Activated CD4-positive, alpha-beta T cell treated with anti-CD3 and anti-CD28 coated beads, Interleukin-10, Interleukin-2, amounts not matched to agents 100 ng/mL and 50 ng/mL, durations not matched to agents 16 hours and 8 hours (primary cell): Measurements from ENCODE around the gene ZER1.
"Not testable (repeated sequence)": the region's sequence is repeated elsewhere in the genome, so short reads cannot be mapped to it uniquely, and the experiment has no call there.

Experiments
- DNase-seq: peaks from one replicate; pipeline ENCODE4 v3.0.0-alpha.2; 2020

The ZER1 gene

GRCh38 chr9:128786681-128787601, 15.2 kb upstream of the ZER1 start, which contains the start of gene TBC1D13:
TBC1D13 (plus strand) TSS chr9:128787253; CDS start chr9:128787354, 101 bp downstream.
- DNase-seq = peak; percentile 91

GRCh38 chr9:128785427-128785826, 13.7 kb upstream of the ZER1 start:
- no peak for DNase-seq

- DNase-seq = no peak
Observed at GRCh38 chr9:128782669-128783068, 10.9 kb upstream of the ZER1 start.

GRCh38 chr9:128781187-128782070, 9.7 kb upstream of the ZER1 start:
- no peak for DNase-seq

GRCh38 chr9:128780093-128780492, 8.4 kb upstream of the ZER1 start:
- DNase-seq = not testable (repeated sequence)

- no peak for DNase-seq
Observed at GRCh38 chr9:128774804-128775203, 3.1 kb upstream of the ZER1 start.

- no peak for DNase-seq
Observed at GRCh38 chr9:128773049-128773448, 1.3 kb upstream of the ZER1 start.

- no peak for DNase-seq
Observed at GRCh38 chr9:128771094-128771721, 519 bp downstream of the ZER1 start.

GRCh38 chr9:128770286-128771030, 1.3 kb downstream of the ZER1 start:
- no peak for DNase-seq

GRCh38 chr9:128768606-128769005, 3.1 kb downstream of the ZER1 start:
- no peak for DNase-seq

GRCh38 chr9:128765499-128765898, 6.2 kb downstream of the ZER1 start:
- DNase-seq = no peak

- DNase-seq = no peak
Observed at GRCh38 chr9:128764361-128764760, 7.4 kb downstream of the ZER1 start.

GRCh38 chr9:128762671-128763449, 8.9 kb downstream of the ZER1 start:
- DNase-seq = no peak

GRCh38 chr9:128757602-128758001, 14.1 kb downstream of the ZER1 start:
- no peak for DNase-seq

- DNase-seq = no peak
Observed at GRCh38 chr9:128753627-128754026, 18.1 kb downstream of the ZER1 start.

GRCh38 chr9:128750926-128751595, 20.7 kb downstream of the ZER1 start:
- no peak for DNase-seq

GRCh38 chr9:128747241-128747640, 24.5 kb downstream of the ZER1 start:
- DNase-seq = no peak

- DNase-seq = no peak
Observed at GRCh38 chr9:128743421-128743820, 28.3 kb downstream of the ZER1 start.

- DNase-seq = no peak
Observed at GRCh38 chr9:128742401-128742800, 29.3 kb downstream of the ZER1 start.

GRCh38 chr9:128735373-128735772, 36.4 kb downstream of the ZER1 start:
- no peak for DNase-seq

GRCh38 chr9:128733256-128733655, 38.5 kb downstream of the ZER1 start:
- peak; percentile 11 for DNase-seq
